ENCODE measurements around the gene C9orf50. TPM values are rescaled to one million over a fixed set of nuclear protein-coding genes. Genes with fewer than 3 reads are reported as not detected.

The C9orf50 gene
- total RNA-seq, 2 donors from 2014 or later: not detected

- H3K27ac ChIP-seq: no peak overlapping the region
- H3K9me3 ChIP-seq: no peaks in the 10 kb centered on the region
- no peak for ATAC-seq
- DNase-seq: no peak
- TF ChIP-seq POLR2A (IDR thresholded peaks at IDR 0.05) (no peak), CTCF (IDR thresholded peaks at IDR 0.05) (no peak)
- intact Hi-C loops (cut with DNase I): no loop called here
- no peaks in the 10 kb centered on the region for H3K27me3 ChIP-seq
- H3K36me3 ChIP-seq (replicated peaks in 1 of 2; ENCODE audit: insufficient read depth in 1 of 2, low read depth in 2 of 2): peaks cover 7 to 18% of the 10 kb centered on the region in 2 donors
- peaks cover 47% of the 10 kb centered on the region for H3K4me1 ChIP-seq
- WGBS, 2 donors: 79 to 82% methylated on average over 13 of the region's 13 CpGs
- no peak overlapping the region for H3K4me3 ChIP-seq
Measured at GRCh38 chr9:129632460-129632859, 11.6 kb upstream of the C9orf50 start.

DNA sequence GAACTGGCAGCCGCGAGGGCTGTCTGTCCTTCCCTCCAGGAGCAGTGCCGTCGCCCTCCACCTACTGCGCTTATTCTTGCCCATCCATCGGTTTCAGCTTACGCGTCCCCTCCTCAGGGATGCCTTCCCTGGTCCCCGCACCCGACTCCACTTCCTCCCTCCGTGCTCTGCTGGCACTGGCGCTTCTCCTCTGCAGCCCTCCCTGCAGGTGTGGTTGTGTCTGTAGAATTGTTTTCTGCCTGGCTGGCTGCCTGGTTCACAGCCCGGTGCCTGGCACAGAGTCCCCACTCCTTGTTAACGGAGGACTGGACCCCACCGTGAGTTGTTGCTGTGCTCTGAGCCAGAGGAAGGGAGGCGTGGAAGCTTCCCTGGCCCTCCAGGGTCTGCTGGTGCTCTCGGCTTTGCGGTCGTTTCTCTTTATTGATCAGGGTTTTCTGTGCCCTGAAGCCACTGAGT lies 10.8 kb upstream of the C9orf50 start:
- Histone ChIP-seq H3K9me3 (no peaks in the 10 kb centered on the region), H3K27me3 (no peaks in the 10 kb centered on the region), H3K4me1 (peaks cover 55% of the 10 kb centered on the region), H3K36me3 (replicated peaks in 1 of 2; ENCODE audit: insufficient read depth in 1 of 2, low read depth in 2 of 2) (peaks cover 6 to 14% of the 10 kb centered on the region in 2 donors), H3K4me3 (no peak overlapping the region), H3K27ac (no peak overlapping the region)
- TF ChIP-seq POLR2A (IDR thresholded peaks at IDR 0.05) (no peak), CTCF (IDR thresholded peaks at IDR 0.05) (no peak)
- 60 to 74% methylated on average over 17 to 19 of the region's 19 CpGs for WGBS, 2 donors
- intact Hi-C loops (cut with DNase I): no loop called here
- no peak for ATAC-seq
- DNase-seq: no peak

DNA sequence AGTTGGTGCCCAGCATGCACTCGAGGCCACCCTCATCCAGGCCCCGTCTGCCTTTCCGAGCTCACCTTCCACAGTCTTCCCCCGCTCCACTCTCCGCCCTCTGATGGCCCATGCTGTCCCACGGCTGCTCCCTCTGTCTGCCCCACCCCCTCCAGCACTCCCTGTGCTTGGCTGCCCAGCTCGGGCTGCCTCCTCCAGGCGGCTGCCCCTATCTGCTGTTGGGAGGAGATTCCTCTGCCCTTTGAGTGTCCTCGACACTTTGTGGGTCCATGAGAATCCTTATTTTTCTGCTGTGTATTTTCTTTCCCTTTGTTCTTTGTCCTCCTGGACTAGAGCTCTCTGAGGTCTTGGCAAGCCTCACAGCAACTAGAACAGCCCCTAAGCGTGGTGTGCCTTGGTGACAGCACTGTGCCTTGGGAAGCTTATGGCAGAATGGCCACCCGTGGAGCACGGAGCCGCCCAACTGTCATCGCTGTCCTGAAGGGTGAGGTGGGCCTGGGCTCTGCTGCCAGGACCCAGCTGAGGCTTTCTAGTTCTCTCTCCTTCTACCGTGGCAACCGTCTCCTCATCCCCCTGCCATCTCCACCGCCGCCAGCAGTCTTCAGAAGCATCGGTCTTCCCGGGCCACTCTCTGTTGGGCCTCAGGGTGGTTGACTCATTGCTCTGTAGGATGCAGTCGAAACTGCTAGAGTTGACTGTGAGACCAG lies 10.2 kb upstream of the C9orf50 start:
- Histone ChIP-seq H3K9me3 (no peaks in the 10 kb centered on the region), H3K4me1 (peaks cover 55% of the 10 kb centered on the region), H3K27me3 (no peaks in the 10 kb centered on the region), H3K27ac (peak overlapping the region in 1 of 4 donors; percentile 25), H3K4me3 (no peak overlapping the region), H3K36me3 (replicated peaks in 1 of 2; ENCODE audit: insufficient read depth in 1 of 2, low read depth in 2 of 2) (peaks cover 6 to 14% of the 10 kb centered on the region in 2 donors)
- ATAC-seq (no peak), DNase-seq (no peak)
- intact Hi-C loops (cut with DNase I): no loop called here
- TF ChIP-seq CTCF (IDR thresholded peaks at IDR 0.05): no peak
- TF ChIP-seq POLR2A (IDR thresholded peaks at IDR 0.05): no peak
- 72 to 84% methylated on average over 21 of the region's 21 CpGs for WGBS, 2 donors

GRCh38 chr9:129629251-129629820 lies 8.4 kb upstream of the C9orf50 start:
- WGBS, 2 donors: 79 to 91% methylated on average over 8 of the region's 8 CpGs
- H3K4me1 ChIP-seq: peaks cover 68% of the 10 kb centered on the region
- H3K27ac ChIP-seq: no peak overlapping the region
- TF ChIP-seq CTCF (IDR thresholded peaks at IDR 0.05) (no peak), POLR2A (IDR thresholded peaks at IDR 0.05) (no peak)
- no peak overlapping the region for H3K4me3 ChIP-seq
- intact Hi-C loops (cut with DNase I): no loop called here
- H3K36me3 ChIP-seq (replicated peaks in 1 of 2; ENCODE audit: insufficient read depth in 1 of 2, low read depth in 2 of 2): no peaks in the 10 kb centered on the region
- ATAC-seq: no peak
- no peaks in the 10 kb centered on the region for H3K27me3 ChIP-seq
- no peak for DNase-seq
- no peaks in the 10 kb centered on the region for H3K9me3 ChIP-seq
